ENCODE results near the gene C2CD4D.

DNA sequence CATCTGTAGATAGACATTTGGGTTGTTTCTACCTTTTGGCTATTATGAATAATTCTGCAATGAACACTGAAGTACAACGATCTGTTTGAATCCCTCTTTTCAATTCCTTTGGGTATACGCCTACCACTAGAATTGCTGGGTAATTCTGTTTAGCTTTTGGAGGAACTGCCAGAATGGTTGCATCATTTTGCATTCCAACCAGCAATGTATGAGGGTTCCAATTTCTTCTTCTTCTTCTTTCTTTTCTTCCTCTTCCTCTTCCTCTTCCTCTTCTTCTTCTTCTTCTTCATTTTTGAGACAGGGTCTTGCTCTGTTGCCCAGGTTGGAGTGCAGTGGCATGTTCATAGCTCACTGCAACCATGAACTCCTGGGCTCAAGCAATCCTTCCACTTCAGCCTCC, 27.7 kb upstream of the C2CD4D start:
- TF ChIP-seq, protein P1, sequence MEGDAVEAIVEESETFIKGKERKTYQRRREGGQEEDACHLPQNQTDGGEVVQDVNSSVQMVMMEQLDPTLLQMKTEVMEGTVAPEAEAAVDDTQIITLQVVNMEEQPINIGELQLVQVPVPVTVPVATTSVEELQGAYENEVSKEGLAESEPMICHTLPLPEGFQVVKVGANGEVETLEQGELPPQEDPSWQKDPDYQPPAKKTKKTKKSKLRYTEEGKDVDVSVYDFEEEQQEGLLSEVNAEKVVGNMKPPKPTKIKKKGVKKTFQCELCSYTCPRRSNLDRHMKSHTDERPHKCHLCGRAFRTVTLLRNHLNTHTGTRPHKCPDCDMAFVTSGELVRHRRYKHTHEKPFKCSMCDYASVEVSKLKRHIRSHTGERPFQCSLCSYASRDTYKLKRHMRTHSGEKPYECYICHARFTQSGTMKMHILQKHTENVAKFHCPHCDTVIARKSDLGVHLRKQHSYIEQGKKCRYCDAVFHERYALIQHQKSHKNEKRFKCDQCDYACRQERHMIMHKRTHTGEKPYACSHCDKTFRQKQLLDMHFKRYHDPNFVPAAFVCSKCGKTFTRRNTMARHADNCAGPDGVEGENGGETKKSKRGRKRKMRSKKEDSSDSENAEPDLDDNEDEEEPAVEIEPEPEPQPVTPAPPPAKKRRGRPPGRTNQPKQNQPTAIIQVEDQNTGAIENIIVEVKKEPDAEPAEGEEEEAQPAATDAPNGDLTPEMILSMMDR (IDR thresholded peaks at IDR 0.05; ENCODE audit: insufficient read depth, low read depth, low read length) = no peak
- TF ChIP-seq EZH2 (IDR thresholded peaks at IDR 0.05; ENCODE audit: insufficient read depth, low read length) = no peak
